IPS DF 4.7 (cell line): ENCODE data around the gene SRL.

Experiments used
- DNase-seq: peaks from one replicate; pipeline ENCODE4 v3.0.0-alpha.2; 2013; ENCODE audit warnings: low spot score; ENCODE audit errors: extremely low read depth

The SRL gene

GRCh38 chr16:4202615-4203345 lies 39.1 kb downstream of the SRL start:
- DNase-seq, result no peak

- DNase-seq, result no peak
Measured at GRCh38 chr16:4200781-4201137, 41.1 kb downstream of the SRL start.

GRCh38 chr16:4200000-4200780 lies 41.7 kb downstream of the SRL start:
- no peak for DNase-seq

- no peak for DNase-seq
Measured at GRCh38 chr16:4198816-4199215, 43.1 kb downstream of the SRL start.

GRCh38 chr16:4194661-4195060 lies 47.2 kb downstream of the SRL start:
- DNase-seq, result no peak

GRCh38 chr16:4193920-4194319 lies 48.0 kb downstream of the SRL start:
- no peak for DNase-seq

GRCh38 chr16:4192206-4192605 lies 49.7 kb downstream of the SRL start:
- no peak for DNase-seq

GRCh38 chr16:4190712-4191333 lies 51.1 kb downstream of the SRL start:
- DNase-seq, result no peak

- DNase-seq, result no peak
Measured at GRCh38 chr16:4190086-4190485, 51.8 kb downstream of the SRL start.

- DNase-seq, result no peak
Measured at GRCh38 chr16:4184038-4184702, 57.7 kb downstream of the SRL start.

GRCh38 chr16:4183237-4184037 lies 58.4 kb downstream of the SRL start:
- DNase-seq, result peak; percentile 74

- DNase-seq, result no peak
Measured at GRCh38 chr16:4182581-4183236, 59.2 kb downstream of the SRL start.

GRCh38 chr16:4180511-4180910 lies 61.4 kb downstream of the SRL start:
- DNase-seq, result no peak

- no peak for DNase-seq
Measured at GRCh38 chr16:4179763-4180260, 62.1 kb downstream of the SRL start.

- no peak for DNase-seq
Measured at GRCh38 chr16:4179020-4179419, 62.9 kb downstream of the SRL start.

- DNase-seq, result no peak
Measured at GRCh38 chr16:4178468-4179010, 63.3 kb downstream of the SRL start.

- DNase-seq, result no peak
Measured at GRCh38 chr16:4176906-4177417, 64.9 kb downstream of the SRL start.

GRCh38 chr16:4175849-4176248 lies 66.0 kb downstream of the SRL start:
- no peak for DNase-seq

- no peak for DNase-seq
Measured at GRCh38 chr16:4172070-4172469, 69.8 kb downstream of the SRL start.

GRCh38 chr16:4169415-4169814 lies 72.5 kb downstream of the SRL start:
- no peak for DNase-seq
